Fibroblast of pulmonary artery (primary cell): ENCODE results near the gene NPM1.

Experiments
- DNase-seq: peaks from one replicate; pipeline ENCODE4 v3.0.0-alpha.2; 2010; ENCODE audit warnings: low read depth
- H3K4me3 ChIP-seq: replicated peaks from 2 replicates; pipeline ENCODE4 v1.5.1; 2011; ENCODE audit warnings: low read depth, mild to moderate bottlenecking, control low read depth, low read length, moderate library complexity
- TF ChIP-seq, protein P1 (sequence below): IDR thresholded peaks from 2 replicates; pipeline ENCODE4 v1.5.1; 2011; ENCODE audit warnings: mild to moderate bottlenecking, control low read depth, low read length, inconsistent platforms; ENCODE audit errors: missing control alignments

Gene NPM1

DNA sequence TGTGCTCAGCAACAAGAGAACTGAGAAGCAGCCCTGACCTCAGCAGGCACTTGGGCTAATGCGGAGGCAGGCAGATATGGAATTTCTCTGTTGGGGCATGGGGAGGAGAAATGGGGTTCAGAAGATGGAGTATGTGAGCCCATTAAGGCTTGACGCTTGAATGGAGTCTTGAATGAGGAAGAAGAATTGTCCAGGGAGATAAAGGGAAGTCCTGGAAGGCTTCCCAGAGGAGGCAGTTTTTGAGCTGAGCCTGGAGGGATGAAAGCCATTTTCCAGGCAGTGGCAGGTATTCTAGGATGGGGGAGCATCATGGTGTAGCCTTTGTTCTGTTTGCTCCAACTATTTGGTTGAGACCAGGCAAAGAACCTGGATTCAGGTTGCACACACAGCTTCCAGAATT is 66.3 kb downstream of the NPM1 start:
- H3K4me3 ChIP-seq, result no peak overlapping the region
- no peak for DNase-seq
- TF ChIP-seq, protein P1, sequence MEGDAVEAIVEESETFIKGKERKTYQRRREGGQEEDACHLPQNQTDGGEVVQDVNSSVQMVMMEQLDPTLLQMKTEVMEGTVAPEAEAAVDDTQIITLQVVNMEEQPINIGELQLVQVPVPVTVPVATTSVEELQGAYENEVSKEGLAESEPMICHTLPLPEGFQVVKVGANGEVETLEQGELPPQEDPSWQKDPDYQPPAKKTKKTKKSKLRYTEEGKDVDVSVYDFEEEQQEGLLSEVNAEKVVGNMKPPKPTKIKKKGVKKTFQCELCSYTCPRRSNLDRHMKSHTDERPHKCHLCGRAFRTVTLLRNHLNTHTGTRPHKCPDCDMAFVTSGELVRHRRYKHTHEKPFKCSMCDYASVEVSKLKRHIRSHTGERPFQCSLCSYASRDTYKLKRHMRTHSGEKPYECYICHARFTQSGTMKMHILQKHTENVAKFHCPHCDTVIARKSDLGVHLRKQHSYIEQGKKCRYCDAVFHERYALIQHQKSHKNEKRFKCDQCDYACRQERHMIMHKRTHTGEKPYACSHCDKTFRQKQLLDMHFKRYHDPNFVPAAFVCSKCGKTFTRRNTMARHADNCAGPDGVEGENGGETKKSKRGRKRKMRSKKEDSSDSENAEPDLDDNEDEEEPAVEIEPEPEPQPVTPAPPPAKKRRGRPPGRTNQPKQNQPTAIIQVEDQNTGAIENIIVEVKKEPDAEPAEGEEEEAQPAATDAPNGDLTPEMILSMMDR, result no peak

DNA sequence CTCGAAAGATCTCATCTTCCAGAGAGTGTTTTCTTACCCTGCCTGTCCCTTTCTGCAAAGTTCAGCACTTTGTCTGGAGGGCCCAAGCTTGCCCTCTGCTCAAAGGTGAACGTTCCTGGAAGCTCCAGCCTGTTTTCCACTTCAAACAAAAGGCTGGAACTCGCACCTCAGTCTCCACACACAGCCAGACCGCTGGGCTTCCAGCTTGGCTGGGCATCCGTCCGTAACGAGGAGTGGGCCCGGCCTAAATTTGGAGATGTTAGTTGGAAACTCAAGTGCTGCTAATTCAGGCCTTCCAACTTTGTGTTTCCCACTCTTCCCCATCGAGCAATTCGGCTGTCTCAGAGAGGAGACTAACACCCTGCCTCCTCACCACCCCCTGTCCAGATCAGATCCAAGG is 66.9 kb downstream of the NPM1 start:
- TF ChIP-seq, protein P1, result no peak
- DNase-seq, result no peak

DNA sequence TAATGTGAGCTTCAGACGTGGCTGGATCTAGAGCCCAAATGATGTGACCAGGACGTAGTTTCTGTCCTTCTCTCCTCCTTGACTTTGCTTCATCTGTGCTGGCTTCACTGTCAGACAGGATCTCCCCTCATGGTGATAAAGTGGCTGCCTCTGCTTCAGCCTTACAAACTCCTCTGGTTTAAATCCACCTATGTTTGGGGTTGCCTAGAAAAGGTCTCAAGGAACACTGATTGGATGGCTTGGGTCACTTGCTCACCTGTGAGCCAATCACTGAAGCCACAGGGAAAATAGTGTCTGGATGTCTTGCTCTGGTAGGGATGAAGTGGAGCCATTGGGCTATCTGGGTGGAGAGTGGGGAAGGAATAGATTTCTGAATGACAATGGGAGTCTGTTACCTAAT is 67.9 kb downstream of the NPM1 start:
- DNase-seq, result no peak
- TF ChIP-seq, protein P1, result no peak
- no peak overlapping the region for H3K4me3 ChIP-seq

More for the DNA sequence above, 66.9 kb downstream of the NPM1 start:
- H3K4me3 ChIP-seq, result no peak overlapping the region

DNA sequence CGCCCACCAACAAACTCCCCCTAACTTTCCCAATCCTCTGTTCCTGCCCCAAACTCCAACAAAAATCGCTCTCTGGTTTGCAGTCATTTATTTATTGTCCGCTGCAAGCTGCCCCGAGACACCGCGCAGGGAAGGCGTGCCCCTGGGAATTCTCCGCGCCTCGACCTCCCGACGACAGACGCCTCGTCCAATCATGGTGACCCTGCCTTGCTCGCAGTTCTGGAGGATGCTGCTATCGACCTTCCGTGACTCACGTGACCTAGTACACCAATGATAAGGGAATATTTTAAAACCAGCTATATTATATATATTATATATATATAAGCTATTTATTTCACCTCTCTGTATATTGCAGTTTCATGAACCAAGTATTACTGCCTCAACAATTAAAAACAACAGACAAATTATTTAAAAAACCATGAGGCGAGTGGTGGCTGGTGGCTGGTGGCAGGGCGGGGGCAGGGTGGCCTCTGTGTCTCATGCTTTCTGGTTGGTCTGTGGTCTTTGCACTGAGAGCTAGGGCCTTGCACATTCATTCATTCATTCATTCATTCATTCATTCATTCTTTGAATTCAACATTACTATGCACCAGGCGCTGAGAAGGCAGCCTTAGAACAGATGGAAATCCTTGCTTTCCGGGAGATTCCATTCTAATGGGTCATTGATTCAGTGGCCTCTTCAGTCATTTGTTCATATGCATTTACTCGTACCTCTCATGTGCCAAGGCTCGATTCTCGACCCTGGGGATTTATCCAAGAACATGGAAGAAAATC is 69.7 kb downstream of the NPM1 start:
- no peak for DNase-seq
- H3K4me3 ChIP-seq, result no peak overlapping the region
- TF ChIP-seq, protein P1, result no peak

DNA sequence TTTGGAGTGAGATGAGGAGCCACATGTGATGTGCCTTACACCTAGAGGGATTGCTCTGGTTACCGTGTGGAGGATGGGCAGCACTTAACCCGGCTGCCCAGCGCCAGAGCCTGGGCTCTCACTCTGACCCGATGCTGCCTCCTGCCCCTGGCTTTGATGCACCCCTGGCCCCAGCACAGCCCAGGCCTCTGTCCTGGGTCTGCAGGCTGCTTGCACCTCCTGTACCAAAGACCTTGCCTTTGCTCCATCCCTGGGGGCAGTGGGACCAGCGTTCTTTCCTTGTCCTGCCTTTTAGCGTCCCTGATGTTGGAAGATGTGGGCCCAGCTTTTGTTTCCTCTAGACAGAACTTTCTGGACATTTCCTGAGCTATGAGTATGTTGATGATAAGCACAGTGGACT is 72.2 kb downstream of the NPM1 start:
- DNase-seq, result no peak
- no peak overlapping the region for H3K4me3 ChIP-seq
- TF ChIP-seq, protein P1, result no peak
